GM12874 (cell line): ENCODE results near the gene CES5A.

ENCODE experiments used
- TF ChIP-seq, protein P1 (sequence below): IDR thresholded peaks from 2 replicates; pipeline ENCODE4 v1.5.1; 2011; ENCODE audit warnings: low read depth, mild to moderate bottlenecking, control low read depth, low read length, moderate library complexity; ENCODE audit not compliant: insufficient read depth

The CES5A gene

DNA sequence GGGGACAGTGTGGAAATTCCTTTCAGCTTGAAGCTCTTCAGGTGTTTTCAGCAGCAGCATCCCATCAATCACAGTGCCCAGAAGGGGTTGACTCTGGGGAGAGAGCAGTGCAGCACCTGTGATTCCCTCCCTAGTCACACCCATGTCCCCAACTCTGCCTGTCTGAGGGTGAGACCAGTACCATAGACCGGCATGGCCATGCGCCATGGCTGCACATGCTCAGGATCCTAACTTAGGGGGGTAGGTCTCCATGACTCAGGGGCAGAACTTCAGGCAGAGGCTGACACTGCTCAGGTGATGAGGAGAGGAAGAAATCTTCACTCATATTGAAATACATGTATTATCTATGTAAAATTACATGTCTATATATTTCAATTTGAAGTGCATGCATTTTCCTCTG, 62.2 kb downstream of the CES5A start:
- TF ChIP-seq, protein P1, sequence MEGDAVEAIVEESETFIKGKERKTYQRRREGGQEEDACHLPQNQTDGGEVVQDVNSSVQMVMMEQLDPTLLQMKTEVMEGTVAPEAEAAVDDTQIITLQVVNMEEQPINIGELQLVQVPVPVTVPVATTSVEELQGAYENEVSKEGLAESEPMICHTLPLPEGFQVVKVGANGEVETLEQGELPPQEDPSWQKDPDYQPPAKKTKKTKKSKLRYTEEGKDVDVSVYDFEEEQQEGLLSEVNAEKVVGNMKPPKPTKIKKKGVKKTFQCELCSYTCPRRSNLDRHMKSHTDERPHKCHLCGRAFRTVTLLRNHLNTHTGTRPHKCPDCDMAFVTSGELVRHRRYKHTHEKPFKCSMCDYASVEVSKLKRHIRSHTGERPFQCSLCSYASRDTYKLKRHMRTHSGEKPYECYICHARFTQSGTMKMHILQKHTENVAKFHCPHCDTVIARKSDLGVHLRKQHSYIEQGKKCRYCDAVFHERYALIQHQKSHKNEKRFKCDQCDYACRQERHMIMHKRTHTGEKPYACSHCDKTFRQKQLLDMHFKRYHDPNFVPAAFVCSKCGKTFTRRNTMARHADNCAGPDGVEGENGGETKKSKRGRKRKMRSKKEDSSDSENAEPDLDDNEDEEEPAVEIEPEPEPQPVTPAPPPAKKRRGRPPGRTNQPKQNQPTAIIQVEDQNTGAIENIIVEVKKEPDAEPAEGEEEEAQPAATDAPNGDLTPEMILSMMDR, result no peak

DNA sequence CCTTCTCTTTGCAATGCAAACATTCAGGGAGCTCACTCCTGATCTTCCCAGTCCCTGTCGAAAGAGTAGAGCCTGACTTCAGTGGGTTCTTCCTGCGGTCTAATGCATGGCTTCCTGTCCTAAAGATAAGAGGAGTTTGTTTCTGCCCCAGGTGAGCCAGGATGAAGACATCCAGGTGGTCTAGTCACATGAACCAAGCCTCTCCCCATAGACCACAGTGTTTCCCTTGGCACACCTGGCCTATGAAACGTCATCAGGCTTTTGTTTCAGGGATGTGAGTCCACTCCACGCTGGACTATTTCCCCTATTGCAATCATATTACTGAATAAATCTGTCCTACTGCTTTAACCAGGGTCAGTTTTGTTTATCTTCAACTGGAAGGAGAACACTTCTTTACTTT, 63.4 kb downstream of the CES5A start:
- TF ChIP-seq, protein P1, result no peak

DNA sequence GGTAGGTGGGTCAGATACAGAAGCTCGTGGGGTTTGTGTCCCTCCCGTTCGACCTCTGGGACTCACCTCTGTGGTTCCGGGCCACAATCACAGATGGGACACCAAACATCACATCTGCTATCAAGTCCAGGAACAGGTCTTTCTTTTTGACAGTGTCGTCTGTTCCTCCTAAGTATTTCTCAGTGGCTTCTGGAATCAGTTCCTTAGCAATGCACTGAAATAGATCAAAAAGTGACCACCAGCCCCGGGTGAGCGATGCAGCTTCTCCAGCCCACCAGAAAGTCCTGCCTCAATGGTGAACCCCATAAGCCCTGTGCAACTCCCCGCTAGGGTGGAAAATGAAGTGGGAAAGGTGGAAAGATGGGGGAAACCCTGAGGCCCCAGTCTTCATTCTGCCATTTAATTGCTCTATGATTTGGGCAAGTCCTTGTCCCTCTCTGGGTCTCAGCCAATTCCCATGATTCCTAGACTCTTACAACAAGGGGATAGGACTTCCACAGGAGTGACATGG, 64.7 kb downstream of the CES5A start:
- TF ChIP-seq, protein P1, result no peak

DNA sequence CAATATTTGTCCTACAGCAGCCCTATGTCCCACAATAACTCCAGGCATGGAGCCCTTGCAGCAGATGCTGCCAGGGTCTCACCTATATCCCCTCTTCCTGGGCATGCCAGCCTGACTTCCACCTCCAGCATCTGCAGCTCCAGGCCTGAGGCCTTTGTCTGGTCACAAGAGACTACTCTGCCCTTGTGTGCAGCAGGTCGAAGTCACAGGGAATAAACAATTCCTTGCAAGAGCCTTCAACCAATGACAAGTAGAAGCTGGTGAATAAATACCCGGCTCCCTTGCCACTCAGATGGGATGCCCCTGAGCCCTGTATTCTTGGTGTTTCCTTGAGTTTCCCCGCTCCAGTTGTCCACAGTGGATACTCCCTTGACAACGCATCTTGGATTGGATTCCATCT, 65.3 kb downstream of the CES5A start:
- TF ChIP-seq, protein P1, result no peak

DNA sequence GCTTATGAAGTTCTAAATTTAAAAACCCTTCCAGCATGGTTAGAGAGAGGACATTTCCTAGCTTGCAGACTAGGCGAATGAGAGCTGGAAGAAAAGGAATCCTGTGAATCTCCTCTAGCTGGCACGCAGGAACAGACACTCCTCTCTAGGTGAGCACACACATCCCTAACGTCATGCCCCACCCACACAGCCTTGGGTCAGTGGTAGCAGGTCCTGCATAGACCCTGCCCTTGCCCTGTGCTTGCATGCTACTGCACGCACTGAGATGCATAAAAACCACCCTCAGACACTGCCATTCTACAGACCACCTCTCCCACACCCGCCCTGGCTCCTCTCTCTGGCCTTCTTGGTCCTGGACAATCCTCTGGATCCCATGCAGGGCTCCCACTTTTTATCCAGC, 65.8 kb downstream of the CES5A start:
- TF ChIP-seq, protein P1, result no peak
